HEK293 (cell line): ENCODE results near the gene DCUN1D1.

Experiments used
- CTCF ChIP-seq: fragments of 450-650 bp; formaldehyde crosslinking; IDR thresholded peaks from 2 replicates; pipeline ENCODE4 v1.5.1; 2016; ENCODE audit warnings: missing biosample characterization, missing genetic modification characterization
- EGR2 ChIP-seq: fragments of 450-650 bp; formaldehyde crosslinking; IDR thresholded peaks from 2 replicates; pipeline ENCODE4 v1.5.1; 2016; ENCODE audit warnings: low read depth, missing biosample characterization, missing genetic modification characterization
- KLF1 ChIP-seq: fragments of 450-650 bp; formaldehyde crosslinking; IDR thresholded peaks from 2 replicates; pipeline ENCODE4 v1.5.1; 2016; ENCODE audit warnings: missing biosample characterization, missing genetic modification characterization
- REST ChIP-seq: fragments of 450-650 bp; formaldehyde crosslinking; IDR thresholded peaks from 2 replicates; pipeline ENCODE4 v1.5.1; 2016; ENCODE audit warnings: missing biosample characterization, missing genetic modification characterization
- SP2 ChIP-seq: fragments of 450-650 bp; formaldehyde crosslinking; IDR thresholded peaks from 2 replicates; pipeline ENCODE4 v1.5.1; 2016; ENCODE audit warnings: missing biosample characterization, missing genetic modification characterization
- ZNF146 ChIP-seq: fragments of 450-650 bp; formaldehyde crosslinking; IDR thresholded peaks from 2 replicates; pipeline ENCODE4 v1.5.1; 2016; ENCODE audit warnings: missing biosample characterization, missing genetic modification characterization
- ZNF302 ChIP-seq: fragments of 450-650 bp; formaldehyde crosslinking; IDR thresholded peaks from 2 replicates; pipeline ENCODE4 v1.5.1; 2016; ENCODE audit warnings: missing biosample characterization, missing genetic modification characterization, low read depth
- ZNF391 ChIP-seq: fragments of 450-650 bp; formaldehyde crosslinking; IDR thresholded peaks from 2 replicates; pipeline ENCODE4 v1.5.1; 2016; ENCODE audit warnings: low read depth, missing biosample characterization, missing genetic modification characterization, borderline replicate concordance
- ZNF529 ChIP-seq: fragments of 450-650 bp; formaldehyde crosslinking; IDR thresholded peaks from 2 replicates; pipeline ENCODE4 v1.5.1; 2017; ENCODE audit warnings: missing genetic modification characterization, missing biosample characterization; ENCODE audit not compliant: insufficient replicate concordance
- ZNF639 ChIP-seq: fragments of 450-650 bp; formaldehyde crosslinking; IDR thresholded peaks from 2 replicates; pipeline ENCODE4 v1.5.1; 2016; ENCODE audit warnings: missing biosample characterization, missing genetic modification characterization

- TF ChIP-seq CTCF (tag by site-specific recombination) (no peak), SP2 (tag by site-specific recombination) (no peak), ZNF146 (no peak), ZNF639 (tag by site-specific recombination) (no peak), REST (no peak), ZNF391 (tag by site-specific recombination) (no peak), ZNF529 (tag by site-specific recombination) (no peak), EGR2 (no peak), ZNF302 (no peak), KLF1 (tag by site-specific recombination) (no peak)
Observed at GRCh38 chr3:182902236-182902635, 78.1 kb downstream of the DCUN1D1 start.
